ENCODE results near the gene GLYATL3.

Gene GLYATL3

GRCh38 chr6:49522710-49523593, 23.2 kb downstream of the GLYATL3 start:
- in situ Hi-C loops (cut with MboI; ENCODE audit: low sequenced_read_pairs, unreplicated experiment), result no loop called here
- no peak for TF ChIP-seq CTCF (IDR thresholded peaks at IDR 0.05; ENCODE audit: borderline replicate concordance, control extremely low read depth, extremely low read depth, insufficient read depth, missing control alignments)
- DNase-seq (ENCODE audit: low spot score), result no peak

GRCh38 chr6:49523901-49524300, 24.2 kb downstream of the GLYATL3 start:
- no peak for DNase-seq (ENCODE audit: low spot score)
- in situ Hi-C loops (cut with MboI; ENCODE audit: low sequenced_read_pairs, unreplicated experiment), result no loop called here
- TF ChIP-seq CTCF (IDR thresholded peaks at IDR 0.05; ENCODE audit: borderline replicate concordance, control extremely low read depth, extremely low read depth, insufficient read depth, missing control alignments), result no peak

DNA sequence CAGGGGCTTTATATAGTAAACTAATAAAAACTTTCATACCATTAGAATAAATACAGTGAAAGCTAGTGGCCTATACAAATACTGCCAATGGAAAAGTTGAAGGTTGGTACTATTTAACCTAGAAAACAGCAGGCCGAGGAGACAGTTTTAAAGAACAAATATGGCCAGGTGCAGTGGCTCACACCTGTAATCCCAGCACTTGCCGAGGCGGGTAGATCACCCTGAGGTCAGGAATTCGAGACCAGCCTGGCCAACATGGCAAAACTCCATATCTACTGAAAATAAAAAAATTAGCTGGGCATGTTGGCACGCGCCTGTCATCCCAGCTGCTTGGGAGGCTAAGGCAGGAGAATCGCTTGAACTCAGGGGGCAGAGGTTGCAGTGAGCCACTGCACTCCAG, 24.8 kb downstream of the GLYATL3 start:
- in situ Hi-C loops (cut with MboI; ENCODE audit: low sequenced_read_pairs, unreplicated experiment), result no loop called here
- no peak for DNase-seq (ENCODE audit: low spot score)
- no peak for TF ChIP-seq CTCF (IDR thresholded peaks at IDR 0.05; ENCODE audit: borderline replicate concordance, control extremely low read depth, extremely low read depth, insufficient read depth, missing control alignments)

DNA sequence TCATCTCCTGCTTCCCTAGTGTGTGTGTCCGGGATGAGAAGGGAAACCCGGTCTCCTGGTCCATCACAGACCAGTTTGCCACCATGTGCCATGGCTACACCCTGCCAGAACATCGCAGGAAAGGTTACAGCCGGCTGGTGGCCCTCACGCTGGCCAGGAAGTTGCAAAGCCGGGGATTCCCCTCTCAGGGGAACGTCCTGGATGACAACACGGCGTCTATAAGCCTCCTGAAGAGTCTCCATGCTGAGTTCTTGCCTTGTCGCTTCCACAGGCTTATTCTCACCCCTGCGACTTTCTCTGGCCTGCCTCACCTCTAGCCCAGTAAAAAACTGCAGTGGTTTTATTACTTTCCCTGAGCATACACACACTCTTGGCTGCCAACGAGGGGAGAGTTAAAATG, 26.9 kb downstream of the GLYATL3 start:
- in situ Hi-C loops (cut with MboI; ENCODE audit: low sequenced_read_pairs, unreplicated experiment), result no loop called here
- no peak for DNase-seq (ENCODE audit: low spot score)

DNA sequence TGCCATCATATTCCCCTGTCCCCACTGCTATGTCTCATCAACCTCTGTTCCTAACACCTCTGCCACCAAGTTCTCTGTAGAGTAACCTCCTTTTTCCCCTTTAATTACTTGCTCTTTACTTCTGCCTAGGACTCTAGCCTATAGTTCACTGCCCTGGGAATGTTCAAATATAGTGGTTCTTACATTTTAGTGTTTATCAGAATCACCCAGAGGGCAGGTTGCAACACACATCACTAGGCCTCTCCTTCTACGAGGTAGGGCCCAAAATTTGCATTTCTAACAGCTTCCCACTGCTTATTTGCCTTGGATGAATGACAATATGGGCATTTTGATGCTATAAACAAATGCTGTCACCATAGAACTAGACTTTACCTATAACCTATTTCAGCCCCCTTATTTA, 27.6 kb downstream of the GLYATL3 start:
- in situ Hi-C loops (cut with MboI; ENCODE audit: low sequenced_read_pairs, unreplicated experiment), result no loop called here
- no peak for DNase-seq (ENCODE audit: low spot score)

More for the DNA sequence above, 26.9 kb downstream of the GLYATL3 start:
- no peak for TF ChIP-seq CTCF (IDR thresholded peaks at IDR 0.05; ENCODE audit: borderline replicate concordance, control extremely low read depth, extremely low read depth, insufficient read depth, missing control alignments)

GRCh38 chr6:49528571-49528970, 28.8 kb downstream of the GLYATL3 start:
- no peak for DNase-seq (ENCODE audit: low spot score)
- in situ Hi-C loops (cut with MboI; ENCODE audit: low sequenced_read_pairs, unreplicated experiment), result no loop called here

More for the DNA sequence above, 27.6 kb downstream of the GLYATL3 start:
- no peak for TF ChIP-seq CTCF (IDR thresholded peaks at IDR 0.05; ENCODE audit: borderline replicate concordance, control extremely low read depth, extremely low read depth, insufficient read depth, missing control alignments)

More at GRCh38 chr6:49528571-49528970, 28.8 kb downstream of the GLYATL3 start:
- no peak for TF ChIP-seq CTCF (IDR thresholded peaks at IDR 0.05; ENCODE audit: borderline replicate concordance, control extremely low read depth, extremely low read depth, insufficient read depth, missing control alignments)

Measured in GM13976 (cell line).